ENCODE measurements around the gene PLCG2. TPM values are rescaled to one million over a fixed set of nuclear protein-coding genes. Genes with fewer than 3 reads are reported as not detected.
"Not testable (repeated sequence)": the region's sequence is repeated elsewhere in the genome, so short reads cannot be mapped to it uniquely, and the experiment has no call there.

Gene PLCG2
- polyA plus RNA-seq, 1 donor from 2014 or later = 123 TPM

GRCh38 chr16:81956213-81956948, 177.3 kb downstream of the PLCG2 start:
- peak overlapping the region in 2 of 3 donors; percentile 32 to 46 for H3K27ac Mint-ChIP-seq
- H3K4me1 Mint-ChIP-seq = no peaks in the 10 kb centered on the region
- no peaks in the 10 kb centered on the region for H3K9me3 Mint-ChIP-seq
- H3K27me3 Mint-ChIP-seq = no peaks in the 10 kb centered on the region
- no peak overlapping the region for H3K4me3 Mint-ChIP-seq
- peaks cover 37% of the 10 kb centered on the region for H3K36me3 Mint-ChIP-seq

GRCh38 chr16:81964808-81965207, 185.7 kb downstream of the PLCG2 start:
- Mint-ChIP-seq H3K27ac (peak overlapping the region in 1 of 3 donors; percentile 8), H3K36me3 (peaks cover 6% of the 10 kb centered on the region), H3K4me3 (peak overlapping the region; percentile 26 to 61 (median 44)), H3K4me1 (peaks cover 4 to 22% (median 13%) of the 10 kb centered on the region in 3 donors), H3K27me3 (no peaks in the 10 kb centered on the region), H3K9me3 (peaks cover 3 to 32% (median 8%) of the 10 kb centered on the region in 3 donors)

- H3K27me3 Mint-ChIP-seq = no peaks in the 10 kb centered on the region
- peak overlapping the region in 1 of 4 donors; percentile 13 for H3K4me3 Mint-ChIP-seq
- H3K36me3 Mint-ChIP-seq = peaks cover 6% of the 10 kb centered on the region
- H3K9me3 Mint-ChIP-seq = peaks cover 6 to 46% (median 15%) of the 10 kb centered on the region in 3 donors
- H3K4me1 Mint-ChIP-seq = peaks cover 4 to 22% (median 13%) of the 10 kb centered on the region in 3 donors
- peak overlapping the region in 1 of 3 donors; percentile 59 for H3K27ac Mint-ChIP-seq
Observed at GRCh38 chr16:81967358-81967757, 188.3 kb downstream of the PLCG2 start.

GRCh38 chr16:81971853-81972252, 192.8 kb downstream of the PLCG2 start:
- H3K36me3 Mint-ChIP-seq = peaks cover 4% of the 10 kb centered on the region
- H3K4me1 Mint-ChIP-seq = peaks cover 0 to 6% (median 5%) of the 10 kb centered on the region in 3 donors
- H3K4me3 Mint-ChIP-seq = no peak overlapping the region
- peaks cover 5 to 33% (median 17%) of the 10 kb centered on the region in 3 donors for H3K9me3 Mint-ChIP-seq
- no peak overlapping the region for H3K27ac Mint-ChIP-seq
- H3K27me3 Mint-ChIP-seq = no peaks in the 10 kb centered on the region

- peaks cover 5 to 29% (median 20%) of the 10 kb centered on the region in 3 donors for H3K9me3 Mint-ChIP-seq
- no peaks in the 10 kb centered on the region for H3K27me3 Mint-ChIP-seq
- peaks cover 2% of the 10 kb centered on the region for H3K36me3 Mint-ChIP-seq
- H3K4me1 Mint-ChIP-seq = no peaks in the 10 kb centered on the region
- H3K4me3 Mint-ChIP-seq = no peak overlapping the region
- H3K27ac Mint-ChIP-seq = no peak overlapping the region
Observed at GRCh38 chr16:81973737-81974136, 194.6 kb downstream of the PLCG2 start.

GRCh38 chr16:81975637-81976036, 196.5 kb downstream of the PLCG2 start:
- H3K27me3 Mint-ChIP-seq = no peaks in the 10 kb centered on the region
- H3K9me3 Mint-ChIP-seq = peaks cover 3 to 17% (median 12%) of the 10 kb centered on the region in 3 donors
- no peak overlapping the region for H3K27ac Mint-ChIP-seq
- no peaks in the 10 kb centered on the region for H3K4me1 Mint-ChIP-seq
- H3K36me3 Mint-ChIP-seq = no peaks in the 10 kb centered on the region
- H3K4me3 Mint-ChIP-seq = no peak overlapping the region

- not testable (repeated sequence) for H3K4me3 Mint-ChIP-seq, H3K27me3 Mint-ChIP-seq, H3K27ac Mint-ChIP-seq, H3K36me3 Mint-ChIP-seq, H3K4me1 Mint-ChIP-seq
- peaks cover 0 to 15% (median 3%) of the 10 kb centered on the region in 3 donors for H3K9me3 Mint-ChIP-seq
Observed at GRCh38 chr16:81977335-81977942, 198.3 kb downstream of the PLCG2 start.

- peaks cover 0 to 4% (median 0%) of the 10 kb centered on the region in 3 donors for H3K9me3 Mint-ChIP-seq
- no peaks in the 10 kb centered on the region for H3K4me1 Mint-ChIP-seq
- H3K27me3 Mint-ChIP-seq = peaks cover 1% of the 10 kb centered on the region
- H3K4me3 Mint-ChIP-seq = no peak overlapping the region
- H3K36me3 Mint-ChIP-seq = no peaks in the 10 kb centered on the region
- H3K27ac Mint-ChIP-seq = no peak overlapping the region
Observed at GRCh38 chr16:81987121-81987520, 208.0 kb downstream of the PLCG2 start.

- Mint-ChIP-seq H3K27ac (no peak overlapping the region), H3K4me3 (no peak overlapping the region), H3K4me1 (no peaks in the 10 kb centered on the region)
Observed at GRCh38 chr16:81987706-81988105, 208.6 kb downstream of the PLCG2 start.

GRCh38 chr16:81992859-81993258, 213.8 kb downstream of the PLCG2 start:
- H3K9me3 Mint-ChIP-seq = no peaks in the 10 kb centered on the region
- no peak overlapping the region for H3K4me3 Mint-ChIP-seq
- peaks cover 3% of the 10 kb centered on the region for H3K36me3 Mint-ChIP-seq
- no peaks in the 10 kb centered on the region for H3K4me1 Mint-ChIP-seq
- no peak overlapping the region for H3K27ac Mint-ChIP-seq
- no peaks in the 10 kb centered on the region for H3K27me3 Mint-ChIP-seq

More at GRCh38 chr16:81987706-81988105, 208.6 kb downstream of the PLCG2 start:
- Mint-ChIP-seq H3K9me3 (peaks cover 0 to under 1% (median 0%) of the 10 kb centered on the region in 3 donors), H3K36me3 (no peaks in the 10 kb centered on the region), H3K27me3 (peaks cover 1% of the 10 kb centered on the region)

GRCh38 chr16:81994485-81994884, 215.4 kb downstream of the PLCG2 start:
- H3K27ac Mint-ChIP-seq = no peak overlapping the region
- no peaks in the 10 kb centered on the region for H3K27me3 Mint-ChIP-seq
- no peaks in the 10 kb centered on the region for H3K4me1 Mint-ChIP-seq
- no peak overlapping the region for H3K4me3 Mint-ChIP-seq
- H3K36me3 Mint-ChIP-seq = peaks cover 7% of the 10 kb centered on the region
- H3K9me3 Mint-ChIP-seq = no peaks in the 10 kb centered on the region

GRCh38 chr16:81995651-81996050, 216.6 kb downstream of the PLCG2 start:
- H3K9me3 Mint-ChIP-seq = no peaks in the 10 kb centered on the region
- no peaks in the 10 kb centered on the region for H3K4me1 Mint-ChIP-seq
- no peak overlapping the region for H3K27ac Mint-ChIP-seq
- no peaks in the 10 kb centered on the region for H3K27me3 Mint-ChIP-seq
- H3K36me3 Mint-ChIP-seq = peaks cover 7% of the 10 kb centered on the region
- no peak overlapping the region for H3K4me3 Mint-ChIP-seq

GRCh38 chr16:81996664-81997509, 217.8 kb downstream of the PLCG2 start:
- Mint-ChIP-seq H3K36me3 (peaks cover 7% of the 10 kb centered on the region), H3K9me3 (no peaks in the 10 kb centered on the region), H3K4me1 (no peaks in the 10 kb centered on the region), H3K4me3 (no peak overlapping the region), H3K27ac (no peak overlapping the region), H3K27me3 (no peaks in the 10 kb centered on the region)

- H3K9me3 Mint-ChIP-seq = no peaks in the 10 kb centered on the region
- peaks cover 7% of the 10 kb centered on the region for H3K36me3 Mint-ChIP-seq
- H3K4me1 Mint-ChIP-seq = no peaks in the 10 kb centered on the region
- H3K27me3 Mint-ChIP-seq = no peaks in the 10 kb centered on the region
- no peak overlapping the region for H3K4me3 Mint-ChIP-seq
- no peak overlapping the region for H3K27ac Mint-ChIP-seq
Observed at GRCh38 chr16:81997738-81998137, 218.6 kb downstream of the PLCG2 start.

GRCh38 chr16:82002831-82003230, 223.7 kb downstream of the PLCG2 start:
- H3K4me3 Mint-ChIP-seq = no peak overlapping the region
- H3K9me3 Mint-ChIP-seq = peaks cover 0 to under 1% (median 0%) of the 10 kb centered on the region in 3 donors
- no peaks in the 10 kb centered on the region for H3K27me3 Mint-ChIP-seq
- peaks cover 0 to 3% (median 2%) of the 10 kb centered on the region in 3 donors for H3K4me1 Mint-ChIP-seq
- no peak overlapping the region for H3K27ac Mint-ChIP-seq
- peaks cover 14% of the 10 kb centered on the region for H3K36me3 Mint-ChIP-seq
